Uterus (tissue), 4 donors: Measurements from ENCODE around the gene CLP1. TPM values are rescaled to one million over a fixed set of nuclear protein-coding genes. Genes with fewer than 3 reads are reported as not detected.
A peak's percentile ranks its signal among the peaks of the same experiment; 100 is the strongest.

Experiments used
- DNase-seq, 2 donors: peaks; one replicate each; pipeline ENCODE4 v3.0.0-alpha.2; 2019 to 2020
- H3K27ac ChIP-seq, 2 donors: fragments of 200-600 bp; sonication (generic); 1 replicate in 1 of 2; 2 replicates in 1 of 2; pipeline ENCODE4 v1.5.1; 2016 to 2018
- H3K27me3 ChIP-seq, 2 donors: fragments of 200-600 bp; sonication (generic); one replicate each; pipeline ENCODE4 v1.5.1; 2018 to 2019; ENCODE audit warnings: control low read depth in 1 of 2
- H3K36me3 ChIP-seq, 2 donors: fragments of 200-600 bp; sonication (generic); one replicate each; pipeline ENCODE4 v1.5.1; 2019; ENCODE audit warnings: control low read depth in 1 of 2
- H3K4me1 ChIP-seq, 2 donors: fragments of 200-600 bp; sonication (generic); one replicate each; pipeline ENCODE4 v1.5.1; 2018 to 2019; ENCODE audit warnings: control low read depth in 1 of 2
- H3K4me3 ChIP-seq, 2 donors: fragments of 200-600 bp; sonication (generic); 1 replicate in 1 of 2; 2 replicates in 1 of 2; pipeline ENCODE4 v1.5.1; 2018 to 2019; ENCODE audit warnings: mild to moderate bottlenecking in 1 of 2
- H3K9me3 ChIP-seq, 2 donors: fragments of 200-600 bp; sonication (generic); one replicate each; pipeline ENCODE4 v1.5.1; 2019; ENCODE audit warnings: control low read depth in 1 of 2
- CTCF ChIP-seq, 4 experiments: fragments of 200-600 bp in 2 of 4; fragments of 450-650 bp in 2 of 4; sonication (generic) in 2 of 4; IDR thresholded peaks; one replicate each; pipeline ENCODE4 v1.5.1; 2016 to 2019; ENCODE audit warnings: antibody characterized with exemption in 4 of 4, mild to moderate bottlenecking in 2 of 4, moderate library complexity in 1 of 4
- POLR2A ChIP-seq, 2 donors: fragments of 450-650 bp; IDR thresholded peaks; one replicate each; pipeline ENCODE4 v1.6.1; 2016; ENCODE audit warnings: antibody characterized with exemption in 2 of 2, mild to moderate bottlenecking in 1 of 2, moderate library complexity in 1 of 2
- intact Hi-C: fragments of 100-400 bp; cut with DNase I; formaldehyde crosslinking; loops from one replicate; pipeline ENCODE4 v1.15.1; 2023; ENCODE audit warnings: low total_unique reads
- total RNA-seq, 4 donors: library from RNA; depleted of rRNA in 3 of 4; stranded (reverse); fragments of >200 nt in 3 of 4; gene quantifications; one replicate each; pipeline versions ENCODE4 v1.1.0 to v1.2.4, GENCODE V29; 2014 to 2023
- donor health status: DM: yes; HTN: yes; CAD: no.

The CLP1 gene
- total RNA-seq, 4 donors from 2014 or later, result 3.1 to 24.4 (median 12.2) TPM

DNA sequence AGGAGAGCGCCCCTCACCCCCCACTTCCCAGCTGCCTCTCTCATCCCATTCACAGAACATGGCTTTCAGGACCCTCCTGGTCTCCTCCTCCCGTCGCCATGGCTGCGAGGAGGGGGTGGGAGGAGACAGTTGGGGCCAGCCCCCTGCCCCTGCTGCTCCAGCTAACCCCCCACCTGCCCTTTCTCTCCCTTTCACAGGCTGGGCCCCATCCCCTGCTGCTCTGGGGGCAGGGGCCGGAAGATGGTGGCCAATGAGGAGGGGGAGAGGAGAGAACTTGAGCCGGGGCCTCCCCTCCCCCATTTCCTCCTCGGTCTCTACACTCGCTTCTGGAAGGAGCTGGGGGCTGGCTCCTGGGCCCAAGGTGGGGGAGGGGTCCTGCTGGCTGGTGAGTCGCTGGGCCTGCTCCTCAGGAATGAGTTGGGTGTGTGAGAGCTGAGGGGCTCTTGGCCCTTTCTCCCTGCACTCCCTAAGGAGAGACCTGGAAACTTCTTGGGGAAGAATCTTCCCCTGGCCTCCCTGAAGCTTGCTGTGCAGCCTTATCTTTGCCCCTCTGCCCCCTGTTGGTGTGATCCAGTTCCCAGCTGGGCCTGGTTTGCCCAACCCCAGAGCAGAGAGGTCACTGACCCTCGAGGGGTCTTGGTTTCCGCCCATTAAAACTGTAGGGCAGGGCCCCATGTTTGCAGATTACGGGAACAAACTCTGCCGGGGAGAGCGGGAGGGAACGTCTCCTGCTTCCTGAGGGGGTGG lies 18.1 kb upstream of the CLP1 start:
- intact Hi-C loops, result loop anchor here (5.0 to 10.0 kb wide), 2 partner anchors 45 to 72 kb away; partner anchors contain the start of genes SERPING1 and UBE2L6
- H3K27me3 ChIP-seq, result no peaks in the 10 kb centered on the region
- TF ChIP-seq POLR2A (IDR thresholded peaks at IDR 0.05), result no peak
- no peak for TF ChIP-seq CTCF (IDR thresholded peaks at IDR 0.05)
- H3K4me3 ChIP-seq, result peak overlapping the region; percentile 66 to 76
- H3K4me1 ChIP-seq, result peaks cover 0 to 14% of the 10 kb centered on the region in 2 donors
- peak overlapping the region; percentile 93 to 95 for H3K27ac ChIP-seq
- DNase-seq, result peak in 1 of 2 donors; percentile 29
- H3K9me3 ChIP-seq, result no peaks in the 10 kb centered on the region
- no peaks in the 10 kb centered on the region for H3K36me3 ChIP-seq

GRCh38 chr11:57640068-57640800 lies 17.3 kb upstream of the CLP1 start:
- Histone ChIP-seq H3K4me3 (no peak overlapping the region), H3K27ac (peak overlapping the region; percentile 93 to 95), H3K9me3 (no peaks in the 10 kb centered on the region), H3K4me1 (peaks cover 0 to 17% of the 10 kb centered on the region in 2 donors), H3K36me3 (no peaks in the 10 kb centered on the region), H3K27me3 (no peaks in the 10 kb centered on the region)
- TF ChIP-seq POLR2A (IDR thresholded peaks at IDR 0.05) (no peak), CTCF (IDR thresholded peaks at IDR 0.05) (no peak)
- intact Hi-C loops, result loop anchor here (10.0 kb wide), 1 partner anchor 45 kb away; the partner anchor contains the start of gene SERPING1
- no peak for DNase-seq

- TF ChIP-seq CTCF (IDR thresholded peaks at IDR 0.05) (peak; percentile 37 to 55 (median 51)), POLR2A (IDR thresholded peaks at IDR 0.05) (no peak)
- intact Hi-C loops, result loop anchor here (10.0 kb wide), 1 partner anchor 46 kb away; the partner anchor contains the start of gene SERPING1
- peak overlapping the region in 1 of 2 donors; percentile 29 for H3K27ac ChIP-seq
- DNase-seq, result no peak
- H3K9me3 ChIP-seq, result no peaks in the 10 kb centered on the region
- H3K27me3 ChIP-seq, result no peaks in the 10 kb centered on the region
- no peak overlapping the region for H3K4me3 ChIP-seq
- peaks cover 0 to 23% of the 10 kb centered on the region in 2 donors for H3K4me1 ChIP-seq
- no peaks in the 10 kb centered on the region for H3K36me3 ChIP-seq
These were observed 16.4 kb upstream of the CLP1 start for GRCh38 chr11:57641011-57641807.

DNA sequence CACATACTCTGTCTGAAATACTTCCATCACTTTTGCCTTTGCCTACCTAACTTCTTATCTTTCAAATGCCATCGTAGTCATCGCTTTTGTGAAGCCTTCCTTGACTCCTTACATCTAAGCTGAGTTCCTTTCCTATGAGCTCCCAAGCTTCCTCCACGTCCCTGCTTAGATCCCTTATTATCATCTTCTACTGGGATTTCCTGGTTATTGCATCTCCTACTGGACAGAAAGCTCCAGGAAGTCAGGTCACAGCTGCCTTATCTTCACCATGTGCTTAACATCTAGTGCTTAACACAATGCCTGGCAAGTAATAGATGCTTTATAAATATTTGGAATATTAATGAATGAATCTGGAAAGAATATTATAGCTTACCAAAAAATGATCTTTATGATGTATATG lies 13.8 kb upstream of the CLP1 start:
- Histone ChIP-seq H3K36me3 (no peaks in the 10 kb centered on the region), H3K9me3 (no peaks in the 10 kb centered on the region), H3K27ac (no peak overlapping the region), H3K27me3 (no peaks in the 10 kb centered on the region), H3K4me3 (no peak overlapping the region), H3K4me1 (peaks cover 0 to 37% of the 10 kb centered on the region in 2 donors)
- intact Hi-C loops, result loop anchor here (10.0 kb wide), 1 partner anchor 49 kb away; the partner anchor contains the start of gene SERPING1
- DNase-seq, result no peak
- TF ChIP-seq POLR2A (IDR thresholded peaks at IDR 0.05) (no peak), CTCF (IDR thresholded peaks at IDR 0.05) (no peak)
